Measurements from ENCODE around the gene NKX6-2. TPM values are rescaled to one million over a fixed set of nuclear protein-coding genes. Genes with fewer than 3 reads are reported as not detected.

NKX6-2 gene
- total and polyA plus RNA-seq, 10 of the 15 experiments (the other 5 are each of a cell fraction or from before 2014, with no cell fraction given): 0.45 to 1.8 TPM; not detected in 8

DNA sequence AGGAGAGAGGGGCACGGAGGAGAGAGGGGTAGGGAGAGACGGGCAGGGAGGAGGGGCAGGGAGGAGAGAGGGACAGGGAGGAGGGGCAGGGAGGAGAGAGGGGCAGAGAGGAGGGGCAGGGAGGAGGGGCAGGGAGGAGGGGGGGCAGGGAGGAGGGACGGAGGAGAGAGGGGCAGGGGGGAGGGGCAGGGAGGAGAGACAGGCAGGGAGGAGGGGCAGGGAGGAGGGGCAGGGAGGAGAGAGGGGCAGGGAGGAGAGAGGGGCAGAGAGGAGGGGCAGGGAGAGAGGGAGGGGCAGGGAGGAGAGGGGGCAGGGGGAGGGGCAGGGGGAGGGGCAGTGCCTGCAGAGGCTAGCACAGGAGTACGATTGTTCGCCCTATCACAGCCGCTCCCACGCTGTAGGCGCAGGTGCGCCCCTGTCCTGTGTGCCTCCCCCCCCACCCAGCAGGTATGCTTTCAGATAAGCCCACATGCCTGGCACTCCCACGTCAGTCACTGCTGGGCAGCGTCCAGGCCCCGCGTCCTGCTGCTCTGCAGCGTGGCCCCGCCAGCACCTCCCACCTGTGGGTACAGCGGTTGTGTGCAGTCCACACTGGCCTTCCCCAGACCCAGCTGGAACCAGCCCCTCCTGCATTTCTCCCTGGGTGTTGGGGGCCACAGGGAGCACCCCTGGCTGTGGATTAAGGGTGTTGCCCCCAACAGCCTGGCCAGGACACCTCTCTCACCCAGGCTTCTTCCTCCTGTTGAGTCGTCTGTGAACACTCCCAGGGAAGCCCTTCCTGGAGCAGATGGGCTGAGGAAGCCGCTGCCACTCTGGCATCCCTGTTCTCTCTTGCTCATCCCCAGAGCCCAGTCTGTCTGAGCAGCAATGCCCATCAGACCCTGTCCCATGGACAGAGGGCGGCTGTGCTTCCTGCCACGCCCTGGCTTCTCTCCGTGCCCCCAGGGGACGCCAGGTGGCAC, 10.8 kb downstream of the NKX6-2 start:
- no peaks in the 10 kb centered on the region; the same call in 2 of the 3 replicates for H3K9me3 ChIP-seq (replicated peaks; ENCODE audit: control insufficient read depth, insufficient read depth, low read length)
- in situ Hi-C loops (cut with MboI) (no loop called here), intact Hi-C loops (cut with micrococcal nuclease; ENCODE audit: unreplicated experiment) (no loop called here)
- no peak overlapping the region for H3K4me2 ChIP-seq (ENCODE audit: control insufficient read depth, insufficient read depth)
- H2AFZ ChIP-seq (ENCODE audit: control insufficient read depth, low read depth, low read length): no peak overlapping the region
- ATAC-seq (no peak), FAIRE-seq (no peak), DNase-seq (ENCODE audit: low read depth, low spot score) (no peak)
- POLR2A ChIA-PET: no interaction called here
- BruUV-seq (replicated peaks): no TSS peak
- H3K79me2 ChIP-seq (ENCODE audit: control insufficient read depth, insufficient read depth, low read length): no peaks in the 10 kb centered on the region
- CTCF ChIA-PET: no interaction called here
- H4K20me1 ChIP-seq (ENCODE audit: control insufficient read depth, insufficient read depth): no peaks in the 10 kb centered on the region
- no peaks in the 10 kb centered on the region; a peak in 1 of 4 replicates for H3K36me3 ChIP-seq (ENCODE audit: control insufficient read depth in 2 of 2, insufficient read depth in 2 of 2, low read length in 1 of 2)
- H3K9ac ChIP-seq (ENCODE audit: control insufficient read depth, insufficient read depth, low read length): no peak overlapping the region
- no peaks in the 10 kb centered on the region for H3K4me1 ChIP-seq (ENCODE audit: control insufficient read depth, insufficient read depth, low read length)
- RAD21 ChIA-PET (ENCODE audit: unreplicated experiment): no interaction called here
- H3K27ac ChIP-seq (ENCODE audit: control insufficient read depth, insufficient read depth): no peak overlapping the region
- no peaks in the 10 kb centered on the region for H3K27me3 ChIP-seq (replicated peaks in 1 of 2; ENCODE audit: control insufficient read depth in 2 of 2, insufficient read depth in 2 of 2, low read length in 1 of 2)
- SMC1A ChIA-PET (ENCODE audit: uncharacterized antibody, unreplicated experiment): no interaction called here
- H3K4me3 ChIP-seq: no peak overlapping the region
- 74% methylated on average over 13 of the region's 22 CpGs for WGBS (ENCODE audit: insufficient coverage, insufficient replicate concordance, low lambda C conversion rate, missing lambda C conversion rate)
- TF ChIP-seq JUND (IDR thresholded peaks at IDR 0.05; ENCODE audit: low read depth, low read length) (no peak), ZNF384 (IDR thresholded peaks at IDR 0.05; ENCODE audit: borderline replicate concordance, low read depth, low read length) (no peak), POLR2AphosphoS2 (IDR thresholded peaks at IDR 0.05; ENCODE audit: low read depth, low read length) (no peak), NFYB (IDR thresholded peaks at IDR 0.05; ENCODE audit: insufficient read depth, low read depth, low read length) (no peak), HCFC1 (IDR thresholded peaks at IDR 0.05; ENCODE audit: low read length) (no peak)
- TF ChIP-seq, protein P1, sequence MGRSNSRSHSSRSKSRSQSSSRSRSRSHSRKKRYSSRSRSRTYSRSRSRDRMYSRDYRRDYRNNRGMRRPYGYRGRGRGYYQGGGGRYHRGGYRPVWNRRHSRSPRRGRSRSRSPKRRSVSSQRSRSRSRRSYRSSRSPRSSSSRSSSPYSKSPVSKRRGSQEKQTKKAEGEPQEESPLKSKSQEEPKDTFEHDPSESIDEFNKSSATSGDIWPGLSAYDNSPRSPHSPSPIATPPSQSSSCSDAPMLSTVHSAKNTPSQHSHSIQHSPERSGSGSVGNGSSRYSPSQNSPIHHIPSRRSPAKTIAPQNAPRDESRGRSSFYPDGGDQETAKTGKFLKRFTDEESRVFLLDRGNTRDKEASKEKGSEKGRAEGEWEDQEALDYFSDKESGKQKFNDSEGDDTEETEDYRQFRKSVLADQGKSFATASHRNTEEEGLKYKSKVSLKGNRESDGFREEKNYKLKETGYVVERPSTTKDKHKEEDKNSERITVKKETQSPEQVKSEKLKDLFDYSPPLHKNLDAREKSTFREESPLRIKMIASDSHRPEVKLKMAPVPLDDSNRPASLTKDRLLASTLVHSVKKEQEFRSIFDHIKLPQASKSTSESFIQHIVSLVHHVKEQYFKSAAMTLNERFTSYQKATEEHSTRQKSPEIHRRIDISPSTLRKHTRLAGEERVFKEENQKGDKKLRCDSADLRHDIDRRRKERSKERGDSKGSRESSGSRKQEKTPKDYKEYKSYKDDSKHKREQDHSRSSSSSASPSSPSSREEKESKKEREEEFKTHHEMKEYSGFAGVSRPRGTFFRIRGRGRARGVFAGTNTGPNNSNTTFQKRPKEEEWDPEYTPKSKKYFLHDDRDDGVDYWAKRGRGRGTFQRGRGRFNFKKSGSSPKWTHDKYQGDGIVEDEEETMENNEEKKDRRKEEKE (IDR thresholded peaks at IDR 0.05): no peak
- TF ChIP-seq, protein P2, sequence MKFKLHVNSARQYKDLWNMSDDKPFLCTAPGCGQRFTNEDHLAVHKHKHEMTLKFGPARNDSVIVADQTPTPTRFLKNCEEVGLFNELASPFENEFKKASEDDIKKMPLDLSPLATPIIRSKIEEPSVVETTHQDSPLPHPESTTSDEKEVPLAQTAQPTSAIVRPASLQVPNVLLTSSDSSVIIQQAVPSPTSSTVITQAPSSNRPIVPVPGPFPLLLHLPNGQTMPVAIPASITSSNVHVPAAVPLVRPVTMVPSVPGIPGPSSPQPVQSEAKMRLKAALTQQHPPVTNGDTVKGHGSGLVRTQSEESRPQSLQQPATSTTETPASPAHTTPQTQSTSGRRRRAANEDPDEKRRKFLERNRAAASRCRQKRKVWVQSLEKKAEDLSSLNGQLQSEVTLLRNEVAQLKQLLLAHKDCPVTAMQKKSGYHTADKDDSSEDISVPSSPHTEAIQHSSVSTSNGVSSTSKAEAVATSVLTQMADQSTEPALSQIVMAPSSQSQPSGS (IDR thresholded peaks at IDR 0.05; ENCODE audit: low read length): no peak
- TF ChIP-seq, protein P3, sequence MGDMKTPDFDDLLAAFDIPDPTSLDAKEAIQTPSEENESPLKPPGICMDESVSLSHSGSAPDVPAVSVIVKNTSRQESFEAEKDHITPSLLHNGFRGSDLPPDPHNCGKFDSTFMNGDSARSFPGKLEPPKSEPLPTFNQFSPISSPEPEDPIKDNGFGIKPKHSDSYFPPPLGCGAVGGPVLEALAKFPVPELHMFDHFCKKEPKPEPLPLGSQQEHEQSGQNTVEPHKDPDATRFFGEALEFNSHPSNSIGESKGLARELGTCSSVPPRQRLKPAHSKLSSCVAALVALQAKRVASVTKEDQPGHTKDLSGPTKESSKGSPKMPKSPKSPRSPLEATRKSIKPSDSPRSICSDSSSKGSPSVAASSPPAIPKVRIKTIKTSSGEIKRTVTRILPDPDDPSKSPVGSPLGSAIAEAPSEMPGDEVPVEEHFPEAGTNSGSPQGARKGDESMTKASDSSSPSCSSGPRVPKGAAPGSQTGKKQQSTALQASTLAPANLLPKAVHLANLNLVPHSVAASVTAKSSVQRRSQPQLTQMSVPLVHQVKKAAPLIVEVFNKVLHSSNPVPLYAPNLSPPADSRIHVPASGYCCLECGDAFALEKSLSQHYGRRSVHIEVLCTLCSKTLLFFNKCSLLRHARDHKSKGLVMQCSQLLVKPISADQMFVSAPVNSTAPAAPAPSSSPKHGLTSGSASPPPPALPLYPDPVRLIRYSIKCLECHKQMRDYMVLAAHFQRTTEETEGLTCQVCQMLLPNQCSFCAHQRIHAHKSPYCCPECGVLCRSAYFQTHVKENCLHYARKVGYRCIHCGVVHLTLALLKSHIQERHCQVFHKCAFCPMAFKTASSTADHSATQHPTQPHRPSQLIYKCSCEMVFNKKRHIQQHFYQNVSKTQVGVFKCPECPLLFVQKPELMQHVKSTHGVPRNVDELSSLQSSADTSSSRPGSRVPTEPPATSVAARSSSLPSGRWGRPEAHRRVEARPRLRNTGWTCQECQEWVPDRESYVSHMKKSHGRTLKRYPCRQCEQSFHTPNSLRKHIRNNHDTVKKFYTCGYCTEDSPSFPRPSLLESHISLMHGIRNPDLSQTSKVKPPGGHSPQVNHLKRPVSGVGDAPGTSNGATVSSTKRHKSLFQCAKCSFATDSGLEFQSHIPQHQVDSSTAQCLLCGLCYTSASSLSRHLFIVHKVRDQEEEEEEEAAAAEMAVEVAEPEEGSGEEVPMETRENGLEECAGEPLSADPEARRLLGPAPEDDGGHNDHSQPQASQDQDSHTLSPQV (IDR thresholded peaks at IDR 0.05): no peak
- TF ChIP-seq, protein P4, sequence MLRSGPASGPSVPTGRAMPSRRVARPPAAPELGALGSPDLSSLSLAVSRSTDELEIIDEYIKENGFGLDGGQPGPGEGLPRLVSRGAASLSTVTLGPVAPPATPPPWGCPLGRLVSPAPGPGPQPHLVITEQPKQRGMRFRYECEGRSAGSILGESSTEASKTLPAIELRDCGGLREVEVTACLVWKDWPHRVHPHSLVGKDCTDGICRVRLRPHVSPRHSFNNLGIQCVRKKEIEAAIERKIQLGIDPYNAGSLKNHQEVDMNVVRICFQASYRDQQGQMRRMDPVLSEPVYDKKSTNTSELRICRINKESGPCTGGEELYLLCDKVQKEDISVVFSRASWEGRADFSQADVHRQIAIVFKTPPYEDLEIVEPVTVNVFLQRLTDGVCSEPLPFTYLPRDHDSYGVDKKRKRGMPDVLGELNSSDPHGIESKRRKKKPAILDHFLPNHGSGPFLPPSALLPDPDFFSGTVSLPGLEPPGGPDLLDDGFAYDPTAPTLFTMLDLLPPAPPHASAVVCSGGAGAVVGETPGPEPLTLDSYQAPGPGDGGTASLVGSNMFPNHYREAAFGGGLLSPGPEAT (IDR thresholded peaks at IDR 0.05; ENCODE audit: low read depth): no peak

Measured in GM12878 (cell line).